PFSK-1 (cell line): ENCODE measurements around the gene OR5H6.

Experiments used
- FOXP2 ChIP-seq: optimal IDR thresholded peaks from 2 replicates; pipeline ENCODE3; 2011; ENCODE audit warnings: borderline replicate concordance, control low read depth, inconsistent platforms; ENCODE audit not compliant: insufficient read depth; ENCODE audit errors: extremely low read length, extremely low read depth
- POLR2AphosphoS5 ChIP-seq: IDR thresholded peaks from 2 replicates; pipeline ENCODE4 v1.6.1; 2012; ENCODE audit warnings: low read depth, mild to moderate bottlenecking, control low read depth, low read length, moderate library complexity
- REST ChIP-seq, 2 experiments: IDR thresholded peaks; 2 replicates each; pipeline versions ENCODE4 v1.6.1 to v1.8.0; 2011 to 2012; ENCODE audit warnings: low read depth in 2 of 2, low read length in 2 of 2, control low read depth in 1 of 2, inconsistent platforms in 1 of 2, mild to moderate bottlenecking in 1 of 2, moderate library complexity in 1 of 2; ENCODE audit not compliant: insufficient read depth in 1 of 2
- SIN3A ChIP-seq: IDR thresholded peaks from 2 replicates; pipeline ENCODE4 v1.6.1; 2012; ENCODE audit warnings: mild to moderate bottlenecking, low read length, moderate library complexity, borderline replicate concordance; ENCODE audit not compliant: insufficient read depth
- TAF1 ChIP-seq: IDR thresholded peaks from 2 replicates; pipeline ENCODE4 v1.6.1; 2012; ENCODE audit warnings: low read length, control low read depth, borderline replicate concordance; ENCODE audit not compliant: insufficient read depth

OR5H6 gene

GRCh38 chr3:98291332-98291957, 27.4 kb downstream of the OR5H6 start:
- TF ChIP-seq TAF1 (no peak), FOXP2 (no peak), REST (IDR thresholded peaks at IDR 0.05; ENCODE audit: insufficient read depth in 1 of 2, low read depth in 2 of 2, low read length in 2 of 2) (no peak), SIN3A (no peak), POLR2AphosphoS5 (no peak)
